IMR-90 (cell line): ENCODE measurements around the gene ABLIM3. TPM values are rescaled to one million over a fixed set of nuclear protein-coding genes. Genes with fewer than 3 reads are reported as not detected.

Experiments used
- ATAC-seq: fragments of 200-7000 bp; cut with Tn5 transposase; 2 replicates; pipeline ENCODE4 v1.9.1; 2020; ENCODE audit warnings: low read depth, mild to moderate bottlenecking, moderate library complexity
- BruUV-seq: library from RNA; stranded (reverse); fragments of 400-500 nt; replicated peaks from 2 replicates; lab custom pipeline; 2021; lab: Mats Ljungman, UMichigan
- CTCF ChIA-PET: fragments of 300-600 bp; formaldehyde crosslinking; extraction: SDS; loops from one replicate; lab custom pipeline; 2021; ENCODE audit warnings: antibody characterized with exemption; lab: Yijun Ruan, JAX
- POLR2A ChIA-PET: fragments of 300-600 bp; sonication (Branson Sonifier 250); formaldehyde crosslinking; loops from one replicate; lab custom pipeline; 2022; ENCODE audit warnings: antibody characterized with exemption; ENCODE audit not compliant: unreplicated experiment; lab: Charles Lee
- DNase-seq: peaks from one replicate; pipeline ENCODE4 v3.0.0; 2013
- H2AFZ ChIP-seq: replicated peaks from 2 replicates; pipeline ENCODE3; 2013; ENCODE audit warnings: low read length, mild to moderate bottlenecking; ENCODE audit not compliant: poor library complexity
- H2AK5ac ChIP-seq: 2 replicates; pipeline ENCODE4 v1.6.1; 2013; ENCODE audit warnings: low read depth, low read length, inconsistent platforms
- H2AK9ac ChIP-seq: replicated peaks from 2 replicates; pipeline ENCODE3; 2013; ENCODE audit warnings: mild to moderate bottlenecking, low read depth, low read length, moderate library complexity; ENCODE audit not compliant: poor library complexity
- H2BK120ac ChIP-seq: 2 replicates; pipeline ENCODE4 v1.6.1; 2013; ENCODE audit warnings: low read depth, low read length, inconsistent platforms
- H2BK15ac ChIP-seq: 3 replicates; pipeline ENCODE4 v1.6.1; 2013; ENCODE audit warnings: low read depth, low read length, inconsistent platforms
- H2BK20ac ChIP-seq: 2 replicates; pipeline ENCODE4 v1.6.1; 2013; ENCODE audit warnings: low read depth, mild to moderate bottlenecking, inconsistent platforms, low read length, moderate library complexity
- H2BK5ac ChIP-seq: 2 replicates; pipeline ENCODE4 v1.6.1; 2013; ENCODE audit warnings: mild to moderate bottlenecking, low read depth, low read length, inconsistent platforms; ENCODE audit not compliant: poor library complexity, severe bottlenecking
- H3K14ac ChIP-seq: replicated peaks from 2 replicates; pipeline ENCODE4 v1.6.1; 2013; ENCODE audit warnings: low read depth, low read length, inconsistent platforms
- H3K18ac ChIP-seq: 2 replicates; pipeline ENCODE4 v1.6.1; 2013; ENCODE audit warnings: low read depth, low read length, control low read depth
- H3K23ac ChIP-seq: 2 replicates; pipeline ENCODE4 v1.6.1; 2013; ENCODE audit warnings: low read depth, low read length, inconsistent platforms
- H3K27ac ChIP-seq: 2 replicates; pipeline ENCODE4 v1.5.1; 2013; ENCODE audit warnings: mild to moderate bottlenecking, control low read depth, low read length; ENCODE audit not compliant: insufficient read depth
- H3K27me3 ChIP-seq: 2 replicates; pipeline ENCODE4 v1.6.1; 2013; ENCODE audit warnings: low read length; ENCODE audit not compliant: control insufficient read depth, insufficient read depth
- H3K36me3 ChIP-seq: 2 replicates; pipeline ENCODE4 v1.6.1; 2013; ENCODE audit warnings: low read length, mixed read lengths; ENCODE audit not compliant: control insufficient read depth, insufficient read depth
- H3K4ac ChIP-seq: 2 replicates; pipeline ENCODE4 v1.6.1; 2013; ENCODE audit warnings: low read depth, low read length, inconsistent platforms
- H3K4me1 ChIP-seq: 2 replicates; pipeline ENCODE4 v1.6.1; 2013; ENCODE audit warnings: low read length, mixed read lengths; ENCODE audit not compliant: control insufficient read depth, insufficient read depth
- H3K4me2 ChIP-seq: 2 replicates; pipeline ENCODE4 v1.6.1; 2013; ENCODE audit warnings: low read depth, mild to moderate bottlenecking, control low read depth, low read length, moderate library complexity
- H3K4me3 ChIP-seq: 2 replicates; pipeline ENCODE4 v1.5.1; 2013; ENCODE audit warnings: low read depth, mild to moderate bottlenecking, control low read depth, low read length, moderate library complexity; ENCODE audit not compliant: insufficient read depth
- H3K56ac ChIP-seq: 2 replicates; pipeline ENCODE4 v1.6.1; 2013; ENCODE audit warnings: low read length, inconsistent platforms; ENCODE audit not compliant: insufficient read depth; ENCODE audit errors: extremely low read depth
- H3K79me1 ChIP-seq, 2 experiments: 2 replicates each; pipeline ENCODE4 v1.6.1; 2013; ENCODE audit warnings: low read length in 2 of 2, inconsistent platforms in 1 of 2, low read depth in 1 of 2
- H3K9ac ChIP-seq: 2 replicates; pipeline ENCODE4 v1.6.1; 2013; ENCODE audit warnings: low read depth, low read length, control low read depth
- H3K9me1 ChIP-seq: 2 replicates; pipeline ENCODE4 v1.6.1; 2013; ENCODE audit warnings: low read length, inconsistent platforms; ENCODE audit not compliant: insufficient read depth
- H3K9me3 ChIP-seq: 2 replicates; pipeline ENCODE4 v1.6.1; 2013; ENCODE audit warnings: low read length; ENCODE audit not compliant: control insufficient read depth, insufficient read depth
- H4K20me1 ChIP-seq: 2 replicates; pipeline ENCODE4 v1.6.1; 2013; ENCODE audit warnings: low read length, inconsistent platforms; ENCODE audit not compliant: insufficient read depth
- H4K5ac ChIP-seq: 2 replicates; pipeline ENCODE4 v1.6.1; 2013; ENCODE audit warnings: mild to moderate bottlenecking, low read depth, low read length, control low read depth
- H4K8ac ChIP-seq, 2 experiments: 2 replicates each; pipeline ENCODE4 v1.6.1; 2013; ENCODE audit warnings: low read depth in 2 of 2, low read length in 2 of 2, control low read depth in 1 of 2, inconsistent platforms in 1 of 2
- H4K91ac ChIP-seq: 2 replicates; pipeline ENCODE4 v1.6.1; 2013; ENCODE audit warnings: low read depth, low read length, inconsistent platforms; ENCODE audit not compliant: insufficient read depth
- BHLHE40 ChIP-seq: fragments of 150-350 bp; IDR thresholded peaks from 2 replicates; pipeline ENCODE4 v1.6.1; 2016; ENCODE audit warnings: mild to moderate bottlenecking, low read depth, low read length
- CEBPB ChIP-seq: IDR thresholded peaks from 2 replicates; pipeline ENCODE4 v1.6.1; 2012; ENCODE audit warnings: low read depth, low read length, improper control_type of control experiment
- CHD1 ChIP-seq: IDR thresholded peaks from 2 replicates; pipeline ENCODE4 v1.6.1; 2012; ENCODE audit warnings: low read depth, low read length, improper control_type of control experiment
- CTCF ChIP-seq: conservative IDR thresholded peaks from 2 replicates; pipeline ENCODE4 v1.5.1; 2012; ENCODE audit warnings: mild to moderate bottlenecking, low read depth, low read length, improper control_type of control experiment
- FOS ChIP-seq: fragments of 150-350 bp; IDR thresholded peaks from 2 replicates; pipeline ENCODE4 v1.6.1; 2016; ENCODE audit warnings: low read depth, low read length
- MAFK ChIP-seq: IDR thresholded peaks from 2 replicates; pipeline ENCODE4 v1.6.1; 2012; ENCODE audit warnings: low read depth, low read length, improper control_type of control experiment
- MAZ ChIP-seq: IDR thresholded peaks from 2 replicates; pipeline ENCODE4 v1.6.1; 2012; ENCODE audit warnings: low read depth, mild to moderate bottlenecking, low read length, improper control_type of control experiment, moderate library complexity, borderline replicate concordance
- MXI1 ChIP-seq: IDR thresholded peaks from 2 replicates; pipeline ENCODE4 v1.6.1; 2012; ENCODE audit warnings: low read depth, mild to moderate bottlenecking, low read length, moderate library complexity, borderline replicate concordance
- NFE2L2 ChIP-seq: fragments of 150-350 bp; IDR thresholded peaks from 2 replicates; pipeline ENCODE4 v1.6.1; 2016; ENCODE audit warnings: low read depth, mild to moderate bottlenecking, low read length
- RAD21 ChIP-seq: IDR thresholded peaks from 2 replicates; pipeline ENCODE4 v1.6.1; 2012; ENCODE audit warnings: low read length, improper control_type of control experiment
- RCOR1 ChIP-seq: IDR thresholded peaks from 2 replicates; pipeline ENCODE4 v1.6.1; 2012; ENCODE audit warnings: mild to moderate bottlenecking, low read length, improper control_type of control experiment; ENCODE audit not compliant: insufficient replicate concordance
- RFX5 ChIP-seq: IDR thresholded peaks from 2 replicates; pipeline ENCODE4 v1.8.0; 2012; ENCODE audit warnings: low read depth, mild to moderate bottlenecking, low read length, moderate library complexity
- SMC3 ChIP-seq: fragments of 150-350 bp; IDR thresholded peaks from 2 replicates; pipeline ENCODE4 v1.6.1; 2016; ENCODE audit warnings: low read depth, mild to moderate bottlenecking, antibody characterized with exemption, low read length, moderate library complexity
- USF2 ChIP-seq: fragments of 150-350 bp; IDR thresholded peaks from 2 replicates; pipeline ENCODE4 v1.6.1; 2017; ENCODE audit warnings: mild to moderate bottlenecking, antibody characterized with exemption, low read length, low read depth
- WGBS, 2 experiments: methylation state at CpG; one replicate each; pipeline versions ENCODE4 v1.1.5 to v1.1.7; 2013; ENCODE audit warnings: missing lambda C conversion rate in 2 of 2; ENCODE audit not compliant: insufficient read length in 1 of 2; ENCODE audit errors: extremely low coverage in 2 of 2; 5-methylcytosine and 5-hydroxymethylcytosine counted together
- dilution Hi-C: fragments of 300-500 bp; cut with HindIII; formaldehyde crosslinking; loops from one replicate; pipeline ENCODE4 v1.14.3; 2018; ENCODE audit warnings: low sequenced_read_pairs; ENCODE audit not compliant: unreplicated experiment
- in situ Hi-C: fragments of 300-500 bp; cut with MboI; formaldehyde crosslinking; loops from 3 replicates; pipeline ENCODE4 v1.14.3; 2019; ENCODE audit warnings: low sequenced_read_pairs, inconsistent platforms, mixed read lengths
- intact Hi-C: fragments of 100-400 bp; cut with micrococcal nuclease; formaldehyde crosslinking; loops from 2 replicates; pipeline ENCODE4 v1.10.0; 2022
- polyA plus RNA-seq, 3 experiments: library from polyadenylated mRNA; depleted of rRNA; stranded (reverse); fragments of >200 nt; gene quantifications; 2 replicates each; pipeline ENCODE4 v1.2.3, GENCODE V29; 2012; ENCODE audit warnings: low replicate concordance in 1 of 3
- total RNA-seq: library from RNA; depleted of rRNA; stranded (reverse); fragments of >200 nt; gene quantifications from 2 replicates; pipeline ENCODE4 v1.2.3, GENCODE V29; 2012
- TF ChIP-seq, protein P1 (sequence below): fragments of 150-350 bp; IDR thresholded peaks from 2 replicates; pipeline ENCODE4 v1.6.1; 2016; ENCODE audit warnings: low read depth, mild to moderate bottlenecking, low read length, moderate library complexity, borderline replicate concordance

Gene ABLIM3
- total and polyA plus RNA-seq, 2 of the 4 experiments (the other 2 are of a cell fraction) = 33.3 to 69.9 TPM

- peaks cover 5% of the 10 kb centered on the region; the same call in 1 of the 2 replicates for H3K4me1 ChIP-seq
- no peak overlapping the region for H3K56ac ChIP-seq
- ATAC-seq (peak; percentile 40), DNase-seq (peak; percentile 84)
- H3K27ac ChIP-seq = no peak overlapping the region
- H3K4me2 ChIP-seq = no peak overlapping the region; the same call in 1 of the 2 replicates
- no peak overlapping the region for H2BK15ac ChIP-seq
- in situ Hi-C loops = loop anchor here (5.0 to 10.0 kb wide), 3 partner anchors 76 to 669 kb away; no protein-coding TSS in a partner anchor
- no TSS peak for BruUV-seq
- dilution Hi-C loops = no loop called here
- intact Hi-C loops = loop anchor here (1.0 to 5.0 kb wide), 11 partner anchors 51 to 936 kb away; partner anchors contain the start of gene SH3TC2
- no peak overlapping the region for H3K18ac ChIP-seq
- H3K14ac ChIP-seq = no peak overlapping the region
- POLR2A ChIA-PET = no interaction called here
- H3K23ac ChIP-seq = no peak overlapping the region
- no peak overlapping the region for H2AK5ac ChIP-seq
- peak overlapping the region; percentile 72 for H2BK5ac ChIP-seq
- H3K4me3 ChIP-seq = no peak overlapping the region
- H3K79me1 ChIP-seq = no peaks in the 10 kb centered on the region
- no peak overlapping the region for H4K91ac ChIP-seq
- no peak overlapping the region for H3K9ac ChIP-seq
- no peaks in the 10 kb centered on the region for H3K36me3 ChIP-seq
- CTCF ChIA-PET = interaction anchor here (1.5 kb wide), 1 partner anchor 293 kb away, joined by 4 read pairs; no protein-coding TSS in a partner anchor
- no peak for TF ChIP-seq USF2
- no peak for TF ChIP-seq RFX5
- TF ChIP-seq RCOR1 = no peak
- no peak for TF ChIP-seq CTCF
- TF ChIP-seq MXI1 = no peak
- TF ChIP-seq BHLHE40 = no peak
- peak; percentile 96 for TF ChIP-seq CEBPB
- no peak for TF ChIP-seq CHD1
- peak; percentile 34; the same call in 1 of the 2 replicates for TF ChIP-seq FOS
- TF ChIP-seq MAZ = no peak
- TF ChIP-seq MAFK = no peak
- no peak for TF ChIP-seq SMC3
- TF ChIP-seq NFE2L2 = no peak
- TF ChIP-seq RAD21 = no peak
- TF ChIP-seq, protein P1, sequence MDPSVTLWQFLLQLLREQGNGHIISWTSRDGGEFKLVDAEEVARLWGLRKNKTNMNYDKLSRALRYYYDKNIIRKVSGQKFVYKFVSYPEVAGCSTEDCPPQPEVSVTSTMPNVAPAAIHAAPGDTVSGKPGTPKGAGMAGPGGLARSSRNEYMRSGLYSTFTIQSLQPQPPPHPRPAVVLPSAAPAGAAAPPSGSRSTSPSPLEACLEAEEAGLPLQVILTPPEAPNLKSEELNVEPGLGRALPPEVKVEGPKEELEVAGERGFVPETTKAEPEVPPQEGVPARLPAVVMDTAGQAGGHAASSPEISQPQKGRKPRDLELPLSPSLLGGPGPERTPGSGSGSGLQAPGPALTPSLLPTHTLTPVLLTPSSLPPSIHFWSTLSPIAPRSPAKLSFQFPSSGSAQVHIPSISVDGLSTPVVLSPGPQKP = no peak
- H3K9me3 ChIP-seq = no peaks in the 10 kb centered on the region
- H2AFZ ChIP-seq = no peak overlapping the region
- H4K5ac ChIP-seq = no peak overlapping the region
- no peak overlapping the region for H2BK120ac ChIP-seq
- H3K4ac ChIP-seq = no peak overlapping the region
- peaks cover 2% of the 10 kb centered on the region; the same call in 1 of the 2 replicates for H3K9me1 ChIP-seq
- H4K8ac ChIP-seq = no peak overlapping the region
- WGBS, 2 experiments = no CpG with 5 or more reads among the region's 2 CpGs
- H4K20me1 ChIP-seq = no peaks in the 10 kb centered on the region
- no peak overlapping the region for H2BK20ac ChIP-seq
- no peak overlapping the region for H2AK9ac ChIP-seq
- H3K27me3 ChIP-seq = no peaks in the 10 kb centered on the region
Measured at GRCh38 chr5:149113669-149114068, 27.6 kb upstream of the ABLIM3 start.
